WTC11 (cell line): ENCODE measurements around the gene SPATS2. TPM values are rescaled to one million over a fixed set of nuclear protein-coding genes. Genes with fewer than 3 reads are reported as not detected.

Source experiments
- ATAC-seq: fragments of 200-7000 bp; cut with Tn5 transposase; 2 replicates; pipeline ENCODE4 v1.10.0; 2021; ENCODE audit warnings: mild to moderate bottlenecking, moderate library complexity
- CTCF ChIA-PET: fragments of 300-600 bp; sonication (Branson Sonifier 250); formaldehyde crosslinking; loops from one replicate; lab custom pipeline; 2021; ENCODE audit warnings: antibody characterized with exemption; lab: Charles Lee
- POLR2A ChIA-PET: fragments of 350-600 bp; sonication (Branson Sonifier 250); formaldehyde crosslinking; loops from one replicate; lab custom pipeline; 2021; ENCODE audit warnings: antibody characterized with exemption; lab: Charles Lee
- DNase-seq: peaks from one replicate; pipeline ENCODE4 v3.0.0; 2021; ENCODE audit warnings: low spot score
- H3K27ac Mint-ChIP-seq: 2 replicates; pipeline ENCODE4 v1.8.0; 2021; ENCODE audit warnings: mixed read lengths
- H3K27me3 Mint-ChIP-seq: 2 replicates; pipeline ENCODE4 v1.8.0; 2021; ENCODE audit warnings: low read depth, mild to moderate bottlenecking, moderate library complexity, mixed read lengths
- H3K36me3 Mint-ChIP-seq: 2 replicates; pipeline ENCODE4 v1.8.0; 2021; ENCODE audit warnings: mixed read lengths
- H3K4me1 Mint-ChIP-seq: 2 replicates; pipeline ENCODE4 v1.8.0; 2022; ENCODE audit warnings: mixed read lengths
- H3K4me3 Mint-ChIP-seq: 2 replicates; pipeline ENCODE4 v1.8.0; 2021; ENCODE audit warnings: mild to moderate bottlenecking, moderate library complexity, mixed read lengths
- H3K9me3 Mint-ChIP-seq: 2 replicates; pipeline ENCODE4 v1.8.0; 2021; ENCODE audit warnings: mixed read lengths
- EMX1 ChIP-seq: fragments of 250-450 bp; sonication (Bioruptor Pico); IDR thresholded peaks from 2 replicates; pipeline ENCODE4 v1.8.0; 2021; ENCODE audit warnings: mild to moderate bottlenecking
- ESRRA ChIP-seq: sonication (generic); formaldehyde crosslinking; IDR thresholded peaks from 2 replicates; pipeline ENCODE4 v1.8.1; 2022; ENCODE audit warnings: mild to moderate bottlenecking, missing genetic modification reagents, borderline replicate concordance
- FOXP1 ChIP-seq: sonication (generic); formaldehyde crosslinking; IDR thresholded peaks from 2 replicates; pipeline ENCODE4 v1.8.0; 2022; ENCODE audit warnings: missing genetic modification reagents, mild to moderate bottlenecking, moderate library complexity, borderline replicate concordance
- JAZF1 ChIP-seq: fragments of 250-450 bp; sonication (Bioruptor Pico); IDR thresholded peaks from 2 replicates; pipeline ENCODE4 v1.9.0; 2021; ENCODE audit warnings: moderate library complexity, mild to moderate bottlenecking, inconsistent platforms
- MXD4 ChIP-seq: fragments of 250-450 bp; sonication (Bioruptor Pico); IDR thresholded peaks from 2 replicates; pipeline ENCODE4 v1.8.0; 2021; ENCODE audit warnings: mild to moderate bottlenecking, moderate library complexity, borderline replicate concordance
- NFATC4 ChIP-seq: fragments of 250-450 bp; sonication (Bioruptor Pico); IDR thresholded peaks from 2 replicates; pipeline ENCODE4 v1.9.0; 2021; ENCODE audit warnings: mild to moderate bottlenecking
- TEAD1 ChIP-seq: sonication (generic); formaldehyde crosslinking; IDR thresholded peaks from 2 replicates; pipeline ENCODE4 v1.8.0; 2022; ENCODE audit warnings: mild to moderate bottlenecking, missing genetic modification reagents
- ZNF138 ChIP-seq: sonication (generic); formaldehyde crosslinking; conservative IDR thresholded peaks from 2 replicates; pipeline ENCODE4 v1.8.1; 2022; ENCODE audit warnings: mild to moderate bottlenecking, moderate library complexity, missing genetic modification reagents
- ZNF263 ChIP-seq: sonication (generic); formaldehyde crosslinking; IDR thresholded peaks from 2 replicates; pipeline ENCODE4 v1.8.1; 2022; ENCODE audit warnings: low read depth, mild to moderate bottlenecking, moderate library complexity, missing genetic modification reagents
- ZNF396 ChIP-seq: fragments of 250-450 bp; sonication (Bioruptor Pico); IDR thresholded peaks from 2 replicates; pipeline ENCODE4 v1.8.0; 2021; ENCODE audit warnings: mild to moderate bottlenecking, moderate library complexity, borderline replicate concordance
- total RNA-seq: library from RNA; stranded (reverse); gene quantifications from 3 replicates; pipeline ENCODE4 v1.2.3, GENCODE V29; 2021
- TF ChIP-seq, protein P1 (sequence below): sonication (generic); formaldehyde crosslinking; IDR thresholded peaks from 2 replicates; pipeline ENCODE4 v1.8.1; 2022; ENCODE audit warnings: low read depth, mild to moderate bottlenecking, moderate library complexity, missing genetic modification reagents, borderline replicate concordance
- TF ChIP-seq, protein P2 (sequence below): sonication (generic); formaldehyde crosslinking; IDR thresholded peaks from 2 replicates; pipeline ENCODE4 v1.8.1; 2023; ENCODE audit warnings: mild to moderate bottlenecking, missing genetic modification reagents, borderline replicate concordance
- TF ChIP-seq, protein P3 (sequence below): sonication (generic); formaldehyde crosslinking; IDR thresholded peaks from 2 replicates; pipeline ENCODE4 v1.8.1; 2022; ENCODE audit warnings: mild to moderate bottlenecking, moderate library complexity, missing genetic modification reagents
- TF ChIP-seq, protein P4 (sequence below): sonication (generic); formaldehyde crosslinking; IDR thresholded peaks from 2 replicates; pipeline ENCODE4 v1.8.1; 2022; ENCODE audit warnings: mild to moderate bottlenecking, missing genetic modification reagents, moderate library complexity, borderline replicate concordance
- TF ChIP-seq, protein P5 (sequence below): sonication (generic); formaldehyde crosslinking; IDR thresholded peaks from 2 replicates; pipeline ENCODE4 v1.8.1; 2023; ENCODE audit warnings: mild to moderate bottlenecking, missing genetic modification reagents, moderate library complexity
- TF ChIP-seq, protein P6 (sequence below): sonication (generic); formaldehyde crosslinking; IDR thresholded peaks from 2 replicates; pipeline ENCODE4 v1.8.0; 2022; ENCODE audit warnings: missing genetic modification reagents

Gene SPATS2
- total RNA-seq, 1 experiment from 2014 or later, result 25.9 TPM

DNA sequence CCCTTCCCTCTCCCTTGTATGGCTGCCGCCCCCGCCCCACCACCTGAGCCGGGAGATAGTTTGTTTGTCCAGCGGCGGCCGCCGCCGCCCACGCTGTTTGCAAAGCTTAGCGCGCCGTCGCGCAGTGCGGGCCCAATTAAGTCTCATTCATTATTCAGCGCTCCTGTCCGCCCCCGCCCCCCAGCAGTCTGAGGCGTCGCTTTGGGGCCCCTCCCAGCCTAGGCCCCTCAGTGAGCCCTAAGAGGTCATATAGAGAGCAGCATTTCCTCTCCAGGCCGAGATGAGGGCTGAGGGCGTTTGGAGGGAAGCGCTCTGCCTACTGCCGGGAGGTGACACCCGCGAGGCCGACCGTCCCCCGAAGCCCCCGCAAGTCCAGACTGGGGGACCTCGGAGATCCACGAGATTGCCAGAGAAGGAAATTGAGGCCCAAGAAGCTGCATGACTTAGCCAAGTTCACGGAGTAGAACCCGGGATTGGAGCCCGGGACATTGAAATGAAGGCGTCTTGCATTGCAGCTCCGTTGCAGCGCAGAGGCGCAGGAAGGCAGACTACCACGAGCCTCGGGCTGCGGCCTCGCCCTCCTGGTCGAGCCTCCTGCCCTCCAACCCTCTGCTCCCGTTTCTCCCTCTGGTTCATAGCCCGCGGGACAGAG, 20.5 kb upstream of the SPATS2 start, which contains the start of gene DNAJC22 (continued):
- TF ChIP-seq, protein P1, sequence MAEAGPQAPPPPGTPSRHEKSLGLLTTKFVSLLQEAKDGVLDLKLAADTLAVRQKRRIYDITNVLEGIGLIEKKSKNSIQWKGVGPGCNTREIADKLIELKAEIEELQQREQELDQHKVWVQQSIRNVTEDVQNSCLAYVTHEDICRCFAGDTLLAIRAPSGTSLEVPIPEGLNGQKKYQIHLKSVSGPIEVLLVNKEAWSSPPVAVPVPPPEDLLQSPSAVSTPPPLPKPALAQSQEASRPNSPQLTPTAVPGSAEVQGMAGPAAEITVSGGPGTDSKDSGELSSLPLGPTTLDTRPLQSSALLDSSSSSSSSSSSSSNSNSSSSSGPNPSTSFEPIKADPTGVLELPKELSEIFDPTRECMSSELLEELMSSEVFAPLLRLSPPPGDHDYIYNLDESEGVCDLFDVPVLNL, result no peak
- TF ChIP-seq, protein P2, sequence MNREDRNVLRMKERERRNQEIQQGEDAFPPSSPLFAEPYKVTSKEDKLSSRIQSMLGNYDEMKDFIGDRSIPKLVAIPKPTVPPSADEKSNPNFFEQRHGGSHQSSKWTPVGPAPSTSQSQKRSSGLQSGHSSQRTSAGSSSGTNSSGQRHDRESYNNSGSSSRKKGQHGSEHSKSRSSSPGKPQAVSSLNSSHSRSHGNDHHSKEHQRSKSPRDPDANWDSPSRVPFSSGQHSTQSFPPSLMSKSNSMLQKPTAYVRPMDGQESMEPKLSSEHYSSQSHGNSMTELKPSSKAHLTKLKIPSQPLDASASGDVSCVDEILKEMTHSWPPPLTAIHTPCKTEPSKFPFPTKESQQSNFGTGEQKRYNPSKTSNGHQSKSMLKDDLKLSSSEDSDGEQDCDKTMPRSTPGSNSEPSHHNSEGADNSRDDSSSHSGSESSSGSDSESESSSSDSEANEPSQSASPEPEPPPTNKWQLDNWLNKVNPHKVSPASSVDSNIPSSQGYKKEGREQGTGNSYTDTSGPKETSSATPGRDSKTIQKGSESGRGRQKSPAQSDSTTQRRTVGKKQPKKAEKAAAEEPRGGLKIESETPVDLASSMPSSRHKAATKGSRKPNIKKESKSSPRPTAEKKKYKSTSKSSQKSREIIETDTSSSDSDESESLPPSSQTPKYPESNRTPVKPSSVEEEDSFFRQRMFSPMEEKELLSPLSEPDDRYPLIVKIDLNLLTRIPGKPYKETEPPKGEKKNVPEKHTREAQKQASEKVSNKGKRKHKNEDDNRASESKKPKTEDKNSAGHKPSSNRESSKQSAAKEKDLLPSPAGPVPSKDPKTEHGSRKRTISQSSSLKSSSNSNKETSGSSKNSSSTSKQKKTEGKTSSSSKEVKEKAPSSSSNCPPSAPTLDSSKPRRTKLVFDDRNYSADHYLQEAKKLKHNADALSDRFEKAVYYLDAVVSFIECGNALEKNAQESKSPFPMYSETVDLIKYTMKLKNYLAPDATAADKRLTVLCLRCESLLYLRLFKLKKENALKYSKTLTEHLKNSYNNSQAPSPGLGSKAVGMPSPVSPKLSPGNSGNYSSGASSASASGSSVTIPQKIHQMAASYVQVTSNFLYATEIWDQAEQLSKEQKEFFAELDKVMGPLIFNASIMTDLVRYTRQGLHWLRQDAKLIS (CRISPR knock-in tag), result no peak
- no peak for TF ChIP-seq EMX1 (CRISPR knock-in tag)
- no peak for TF ChIP-seq NFATC4 (CRISPR knock-in tag)
- no peak for TF ChIP-seq FOXP1 (CRISPR knock-in tag)
- no peak for TF ChIP-seq ZNF396 (CRISPR knock-in tag)
- TF ChIP-seq ZNF138 (CRISPR knock-in tag), result no peak
- TF ChIP-seq, protein P3, sequence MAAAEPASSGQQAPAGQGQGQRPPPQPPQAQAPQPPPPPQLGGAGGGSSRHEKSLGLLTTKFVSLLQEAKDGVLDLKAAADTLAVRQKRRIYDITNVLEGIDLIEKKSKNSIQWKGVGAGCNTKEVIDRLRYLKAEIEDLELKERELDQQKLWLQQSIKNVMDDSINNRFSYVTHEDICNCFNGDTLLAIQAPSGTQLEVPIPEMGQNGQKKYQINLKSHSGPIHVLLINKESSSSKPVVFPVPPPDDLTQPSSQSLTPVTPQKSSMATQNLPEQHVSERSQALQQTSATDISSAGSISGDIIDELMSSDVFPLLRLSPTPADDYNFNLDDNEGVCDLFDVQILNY (CRISPR knock-in tag), result no peak
- TF ChIP-seq, protein P4, sequence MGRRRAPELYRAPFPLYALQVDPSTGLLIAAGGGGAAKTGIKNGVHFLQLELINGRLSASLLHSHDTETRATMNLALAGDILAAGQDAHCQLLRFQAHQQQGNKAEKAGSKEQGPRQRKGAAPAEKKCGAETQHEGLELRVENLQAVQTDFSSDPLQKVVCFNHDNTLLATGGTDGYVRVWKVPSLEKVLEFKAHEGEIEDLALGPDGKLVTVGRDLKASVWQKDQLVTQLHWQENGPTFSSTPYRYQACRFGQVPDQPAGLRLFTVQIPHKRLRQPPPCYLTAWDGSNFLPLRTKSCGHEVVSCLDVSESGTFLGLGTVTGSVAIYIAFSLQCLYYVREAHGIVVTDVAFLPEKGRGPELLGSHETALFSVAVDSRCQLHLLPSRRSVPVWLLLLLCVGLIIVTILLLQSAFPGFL (CRISPR knock-in tag), result no peak
- TF ChIP-seq, all 79 proteins: peak for 0

DNA sequence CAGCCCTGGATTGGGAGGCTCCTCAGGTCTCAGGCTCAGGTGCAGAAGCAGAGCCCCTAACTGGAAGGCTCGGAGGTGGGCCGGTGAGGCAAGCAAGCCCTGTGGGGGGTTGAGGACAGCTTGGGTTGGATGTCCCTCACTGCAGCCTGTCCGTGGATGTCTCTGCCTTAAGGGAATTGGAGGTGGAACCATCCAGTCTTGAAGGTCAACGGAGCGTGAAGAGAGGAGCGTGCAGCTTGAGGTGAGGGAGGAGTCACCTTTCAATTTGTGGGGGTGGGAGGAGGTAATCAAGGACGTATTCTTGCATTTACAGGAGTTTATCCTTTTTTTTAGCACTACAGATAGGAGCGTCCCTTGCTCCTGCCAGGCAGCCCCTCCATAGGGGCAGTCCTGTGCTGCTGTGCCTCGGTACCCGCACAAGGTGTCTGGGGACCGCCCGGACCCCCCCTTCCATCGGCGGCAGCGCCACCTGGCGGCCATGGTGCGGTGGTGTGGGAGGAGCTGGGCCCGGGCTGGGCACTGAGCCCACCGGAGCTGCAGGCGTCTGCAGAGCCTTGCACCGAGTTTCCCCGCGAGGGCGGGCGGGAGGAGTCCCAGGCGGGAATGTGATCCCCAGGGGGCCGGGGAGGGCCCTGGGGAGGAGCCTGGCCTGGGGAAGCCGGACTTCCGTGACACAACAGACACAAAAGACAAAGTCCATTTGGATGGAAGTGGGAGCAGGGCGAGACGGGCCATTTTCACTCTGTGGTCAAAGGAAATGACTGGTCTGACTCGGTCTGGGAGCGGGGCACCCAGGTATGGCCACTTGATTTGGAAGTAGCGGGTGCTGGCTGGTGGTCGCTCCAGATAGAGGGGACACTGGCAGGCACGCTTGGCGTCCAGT, 19.7 kb upstream of the SPATS2 start:
- Mint-ChIP-seq H3K4me1 (peaks cover 24% of the 10 kb centered on the region), H3K36me3 (no peaks in the 10 kb centered on the region), H3K27me3 (peaks cover 88% of the 10 kb centered on the region), H3K9me3 (no peaks in the 10 kb centered on the region), H3K4me3 (peak overlapping the region; percentile 75), H3K27ac (no peak overlapping the region)
- DNase-seq, result peak; percentile 93
- ChIA-PET POLR2A (interaction anchor here (1.0 to 1.9 kb wide), 5 partner anchors 10 to 167 kb away, joined by 3 to 7 read pairs (median 4); partner anchors contain the start of genes C1QL4 and SPATS2), CTCF (interaction anchor here (0.6 to 6.5 kb wide), 82 partner anchors 10 to 756 kb away, joined by 3 to 212 read pairs (median 5); partner anchors contain the start of genes C1QL4, GPD1, KCNH3 and LMBR1L)
- peak; percentile 79 for ATAC-seq
- TF ChIP-seq ESRRA (CRISPR knock-in tag) (0 out of 2 replicates have a peak, but pooled peaks have one; percentile 26), ZNF263 (peak; percentile 44; the same call in 1 of the 2 replicates), TEAD1 (CRISPR knock-in tag) (no peak), MXD4 (CRISPR knock-in tag) (no peak), JAZF1 (CRISPR knock-in tag) (no peak)
- TF ChIP-seq, protein P5, sequence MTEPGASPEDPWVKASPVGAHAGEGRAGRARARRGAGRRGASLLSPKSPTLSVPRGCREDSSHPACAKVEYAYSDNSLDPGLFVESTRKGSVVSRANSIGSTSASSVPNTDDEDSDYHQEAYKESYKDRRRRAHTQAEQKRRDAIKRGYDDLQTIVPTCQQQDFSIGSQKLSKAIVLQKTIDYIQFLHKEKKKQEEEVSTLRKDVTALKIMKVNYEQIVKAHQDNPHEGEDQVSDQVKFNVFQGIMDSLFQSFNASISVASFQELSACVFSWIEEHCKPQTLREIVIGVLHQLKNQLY, result no peak
- TF ChIP-seq, protein P3 (CRISPR knock-in tag), result no peak
- TF ChIP-seq, protein P4 (CRISPR knock-in tag), result no peak
- TF ChIP-seq, protein P6, sequence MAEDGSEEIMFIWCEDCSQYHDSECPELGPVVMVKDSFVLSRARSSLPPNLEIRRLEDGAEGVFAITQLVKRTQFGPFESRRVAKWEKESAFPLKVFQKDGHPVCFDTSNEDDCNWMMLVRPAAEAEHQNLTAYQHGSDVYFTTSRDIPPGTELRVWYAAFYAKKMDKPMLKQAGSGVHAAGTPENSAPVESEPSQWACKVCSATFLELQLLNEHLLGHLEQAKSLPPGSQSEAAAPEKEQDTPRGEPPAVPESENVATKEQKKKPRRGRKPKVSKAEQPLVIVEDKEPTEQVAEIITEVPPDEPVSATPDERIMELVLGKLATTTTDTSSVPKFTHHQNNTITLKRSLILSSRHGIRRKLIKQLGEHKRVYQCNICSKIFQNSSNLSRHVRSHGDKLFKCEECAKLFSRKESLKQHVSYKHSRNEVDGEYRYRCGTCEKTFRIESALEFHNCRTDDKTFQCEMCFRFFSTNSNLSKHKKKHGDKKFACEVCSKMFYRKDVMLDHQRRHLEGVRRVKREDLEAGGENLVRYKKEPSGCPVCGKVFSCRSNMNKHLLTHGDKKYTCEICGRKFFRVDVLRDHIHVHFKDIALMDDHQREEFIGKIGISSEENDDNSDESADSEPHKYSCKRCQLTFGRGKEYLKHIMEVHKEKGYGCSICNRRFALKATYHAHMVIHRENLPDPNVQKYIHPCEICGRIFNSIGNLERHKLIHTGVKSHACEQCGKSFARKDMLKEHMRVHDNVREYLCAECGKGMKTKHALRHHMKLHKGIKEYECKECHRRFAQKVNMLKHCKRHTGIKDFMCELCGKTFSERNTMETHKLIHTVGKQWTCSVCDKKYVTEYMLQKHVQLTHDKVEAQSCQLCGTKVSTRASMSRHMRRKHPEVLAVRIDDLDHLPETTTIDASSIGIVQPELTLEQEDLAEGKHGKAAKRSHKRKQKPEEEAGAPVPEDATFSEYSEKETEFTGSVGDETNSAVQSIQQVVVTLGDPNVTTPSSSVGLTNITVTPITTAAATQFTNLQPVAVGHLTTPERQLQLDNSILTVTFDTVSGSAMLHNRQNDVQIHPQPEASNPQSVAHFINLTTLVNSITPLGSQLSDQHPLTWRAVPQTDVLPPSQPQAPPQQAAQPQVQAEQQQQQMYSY (CRISPR knock-in tag), result peak; percentile 54; the same call in 1 of the 2 replicates
